ENCODE measurements around the gene STON1. TPM values are rescaled to one million over a fixed set of nuclear protein-coding genes. Genes with fewer than 3 reads are reported as not detected.

STON1 gene
- total and polyA plus RNA-seq, 2 of the 4 experiments (the other 2 are of a cell fraction), result 4.0 to 5.7 TPM

GRCh38 chr2:48511849-48512470 lies 18.0 kb upstream of the STON1 start:
- TF ChIP-seq SMC3 (IDR thresholded peaks at IDR 0.05; ENCODE audit: low read depth, low read length), result no peak
- peak; percentile 34; the same call in 1 of the 2 replicates for TF ChIP-seq CEBPB (IDR thresholded peaks at IDR 0.05; ENCODE audit: low read depth, low read length)
- TF ChIP-seq USF2 (IDR thresholded peaks at IDR 0.05; ENCODE audit: low read depth, low read length), result no peak
- no peak for TF ChIP-seq MXI1 (IDR thresholded peaks at IDR 0.05; ENCODE audit: borderline replicate concordance, low read depth, low read length)
- peak overlapping the region; percentile 92; the same call in 1 of the 2 replicates for H3K27ac ChIP-seq (ENCODE audit: insufficient read depth, low read length)
- CTCF ChIA-PET, result interaction anchor here (0.6 kb wide), 2 partner anchors 377 to 416 kb away, joined by 3 read pairs; no protein-coding TSS in a partner anchor
- H3K9me3 ChIP-seq (ENCODE audit: control insufficient read depth, insufficient read depth, low read length), result no peaks in the 10 kb centered on the region
- H2AK5ac ChIP-seq (ENCODE audit: low read depth, low read length), result no peak overlapping the region
- no CpG with 5 or more reads among the region's 3 CpGs for WGBS, 2 experiments (ENCODE audit: extremely low coverage in 2 of 2, insufficient read length in 1 of 2)
- H3K36me3 ChIP-seq (ENCODE audit: control insufficient read depth, insufficient read depth, low read length), result peaks cover 10% of the 10 kb centered on the region
- no peak overlapping the region; the same call in 1 of the 2 replicates for H3K4me2 ChIP-seq (ENCODE audit: low read depth, low read length)
- dilution Hi-C loops (cut with HindIII; ENCODE audit: low sequenced_read_pairs, unreplicated experiment), result no loop called here
- intact Hi-C loops (cut with micrococcal nuclease), result no loop called here
- no peak overlapping the region for H3K4ac ChIP-seq (ENCODE audit: low read depth, low read length)
- H3K27me3 ChIP-seq (ENCODE audit: control insufficient read depth, insufficient read depth, low read length), result no peaks in the 10 kb centered on the region
- H3K4me1 ChIP-seq (ENCODE audit: control insufficient read depth, insufficient read depth, low read length), result peaks cover 13% of the 10 kb centered on the region
- H3K9ac ChIP-seq (ENCODE audit: low read depth, low read length), result no peak overlapping the region; the same call in 1 of the 2 replicates
- H3K18ac ChIP-seq (ENCODE audit: low read depth, low read length), result peak overlapping the region; percentile 63; the same call in 1 of the 2 replicates
- POLR2A ChIA-PET (ENCODE audit: unreplicated experiment), result no interaction called here
- no peak overlapping the region for H2BK15ac ChIP-seq (ENCODE audit: low read depth, low read length)
- no peaks in the 10 kb centered on the region for H4K20me1 ChIP-seq (ENCODE audit: insufficient read depth, low read length)
- no peaks in the 10 kb centered on the region; a peak in 1 of 4 replicates for H3K79me1 ChIP-seq (ENCODE audit: low read depth in 1 of 2, low read length in 2 of 2)
- no peak overlapping the region for H2AFZ ChIP-seq (replicated peaks; ENCODE audit: low read length, poor library complexity)
- no peak overlapping the region for H2BK120ac ChIP-seq (ENCODE audit: low read depth, low read length)
- DNase-seq, result no peak
- H4K5ac ChIP-seq (ENCODE audit: low read depth, low read length), result peak overlapping the region; percentile 58; the same call in 1 of the 2 replicates
- H3K56ac ChIP-seq (ENCODE audit: extremely low read depth, insufficient read depth, low read length), result no peak overlapping the region
- BruUV-seq (replicated peaks), result no TSS peak
- no peak overlapping the region for H3K4me3 ChIP-seq (ENCODE audit: insufficient read depth, low read depth, low read length)
- H2BK20ac ChIP-seq (ENCODE audit: low read depth, low read length), result no peak overlapping the region
- in situ Hi-C loops (cut with MboI; ENCODE audit: low sequenced_read_pairs), result no loop called here
- H4K91ac ChIP-seq (ENCODE audit: insufficient read depth, low read depth, low read length), result no peak overlapping the region
- H3K23ac ChIP-seq (ENCODE audit: low read depth, low read length), result no peak overlapping the region
- H2BK5ac ChIP-seq (ENCODE audit: low read depth, low read length, poor library complexity, severe bottlenecking), result peak overlapping the region; percentile 47
- H4K8ac ChIP-seq (ENCODE audit: low read depth in 2 of 2, low read length in 2 of 2), result no peak overlapping the region
- no peaks in the 10 kb centered on the region for H3K9me1 ChIP-seq (ENCODE audit: insufficient read depth, low read length)
- ATAC-seq (ENCODE audit: low read depth), result no peak; the same call in 1 of the 2 replicates
- no peak overlapping the region for H2AK9ac ChIP-seq (replicated peaks; ENCODE audit: low read depth, low read length, poor library complexity)
- no peak overlapping the region for H3K14ac ChIP-seq (replicated peaks; ENCODE audit: low read depth, low read length)
